HG03025 (cell line): ENCODE data around the gene TMEM191C.
"Not testable (repeated sequence)": the region's sequence is repeated elsewhere in the genome, so short reads cannot be mapped to it uniquely, and the experiment has no call there.

Source experiments
- ATAC-seq: cut with Tn5 transposase; IDR thresholded peaks from one replicate; pipeline ENCODE4 v1.9.1; 2021; ENCODE audit warnings: mild to moderate bottlenecking, moderate library complexity; ENCODE audit not compliant: unreplicated experiment, low FRiP score

The TMEM191C gene

DNA sequence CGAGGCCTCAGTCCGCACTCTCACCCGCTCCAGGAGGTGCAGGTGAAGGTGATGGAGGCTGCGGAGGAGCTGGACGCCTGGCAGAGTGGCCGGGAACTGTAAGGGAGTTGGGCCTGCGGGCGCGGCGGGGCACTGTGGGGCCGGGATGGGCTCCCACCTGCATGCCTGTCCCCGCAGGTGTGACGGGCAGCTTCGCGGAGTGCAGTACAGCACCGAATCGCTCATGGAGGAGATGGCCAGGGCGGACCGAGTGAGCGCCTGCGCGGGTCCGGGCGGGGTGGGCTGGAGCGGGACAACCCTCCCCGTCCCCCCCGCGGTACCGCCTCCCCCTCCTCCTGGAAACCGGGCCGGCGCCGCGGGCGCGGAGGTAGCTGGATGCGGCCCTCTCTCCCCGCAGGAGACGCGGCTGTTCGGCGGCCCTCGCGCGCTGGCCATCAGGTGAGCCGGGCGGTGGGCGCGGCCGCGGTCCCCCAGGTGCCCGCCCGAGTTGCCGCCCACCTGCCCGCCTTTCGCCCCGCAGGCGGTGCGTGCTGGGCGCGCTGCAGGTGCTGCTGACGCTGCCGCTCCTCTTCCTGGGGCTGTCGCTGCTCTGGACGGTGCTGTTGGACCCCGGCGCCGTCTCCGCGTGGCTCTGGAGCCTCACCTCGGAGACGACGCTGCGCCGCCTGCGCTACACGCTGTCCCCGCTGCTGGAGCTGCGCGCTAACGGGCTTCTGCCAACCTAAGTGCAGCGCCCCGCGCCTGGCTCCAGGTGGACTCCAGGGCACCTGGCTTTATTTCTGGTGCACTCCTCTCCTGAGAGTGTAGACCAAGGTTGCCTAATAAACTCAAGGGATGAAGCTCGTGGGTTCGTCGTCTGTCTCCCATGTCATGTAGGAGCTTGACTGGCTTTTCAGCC is 2.2 kb downstream of the TMEM191C start:
- ATAC-seq = not testable (repeated sequence)

DNA sequence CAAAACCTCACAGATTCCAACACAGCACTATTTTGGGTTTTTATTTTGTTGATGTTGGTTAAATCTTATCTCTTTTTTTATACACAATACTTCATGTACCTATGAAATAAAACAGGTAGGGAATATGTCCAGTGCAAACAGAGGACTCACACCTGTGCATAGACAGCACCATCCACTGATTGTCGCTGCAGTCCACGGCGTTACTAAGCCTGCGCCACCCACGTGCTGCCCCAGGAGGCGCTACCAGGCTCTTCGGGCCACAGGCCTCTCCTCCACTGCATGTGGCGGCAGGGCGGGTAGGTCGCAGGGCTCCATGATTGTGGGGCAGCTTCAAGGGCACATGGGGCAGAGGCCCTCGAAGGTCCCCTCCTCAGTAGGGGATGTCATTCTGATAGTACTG is 5.8 kb downstream of the TMEM191C start:
- not testable (repeated sequence) for ATAC-seq

DNA sequence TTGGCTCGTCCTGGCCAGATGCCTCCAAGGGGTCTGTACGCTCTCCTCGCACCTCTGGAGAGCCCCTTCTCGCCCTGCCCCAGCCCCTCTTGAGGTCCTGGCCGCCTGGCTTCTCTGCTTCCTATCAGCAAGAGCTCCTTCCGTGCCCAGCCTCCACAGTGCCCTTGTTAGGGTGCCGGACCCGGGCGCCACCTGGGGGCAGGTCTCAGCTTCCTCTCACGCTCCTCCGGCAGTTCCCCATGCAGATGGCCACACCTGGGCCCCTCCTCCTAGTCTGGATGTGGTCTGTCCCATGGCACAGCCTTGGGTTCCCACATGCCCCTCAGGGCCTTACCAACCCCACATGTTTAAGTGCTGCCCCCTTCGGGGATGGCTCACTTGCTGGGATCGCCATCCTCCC is 6.5 kb downstream of the TMEM191C start:
- ATAC-seq = not testable (repeated sequence)

DNA sequence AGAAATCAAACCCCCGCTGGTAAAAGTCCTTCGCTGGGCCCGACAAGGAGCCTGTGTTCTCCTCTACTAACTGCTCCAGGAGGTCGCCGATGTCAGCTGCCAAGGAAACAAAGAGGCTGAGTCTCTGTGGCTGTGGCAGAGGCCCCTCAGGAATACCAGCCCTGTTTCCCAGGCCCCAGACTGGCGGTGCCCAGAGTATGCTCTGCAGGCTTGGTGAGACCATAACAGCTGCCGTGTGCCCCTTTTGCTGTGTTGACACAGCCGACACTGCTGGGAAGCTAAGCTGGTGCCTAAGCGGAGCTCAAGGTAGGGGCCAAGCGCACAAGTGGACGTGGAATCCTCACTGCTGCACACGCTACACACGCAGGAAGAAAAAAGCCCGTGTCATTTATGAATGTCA is 16.9 kb downstream of the TMEM191C start:
- ATAC-seq = not testable (repeated sequence)

DNA sequence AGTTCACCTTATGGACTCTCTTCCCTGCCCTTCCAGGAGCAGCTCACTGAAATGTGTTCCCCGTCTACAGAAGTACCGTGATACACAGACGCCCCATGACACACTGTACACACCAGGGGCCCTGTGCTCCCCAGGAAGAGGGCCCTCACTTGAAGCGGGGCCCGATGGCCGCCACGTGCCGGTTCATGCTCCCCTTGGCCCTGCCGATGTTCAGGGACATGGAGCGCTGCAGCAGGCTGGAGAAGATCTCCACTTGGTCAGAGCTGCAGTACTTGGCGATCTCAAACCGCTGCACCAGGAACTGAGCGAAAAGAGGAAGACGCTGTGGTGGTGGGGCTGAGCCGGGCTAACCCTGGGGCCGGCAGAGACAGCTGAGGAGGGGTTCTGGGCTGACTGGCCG is 20.5 kb downstream of the TMEM191C start:
- ATAC-seq = not testable (repeated sequence)

DNA sequence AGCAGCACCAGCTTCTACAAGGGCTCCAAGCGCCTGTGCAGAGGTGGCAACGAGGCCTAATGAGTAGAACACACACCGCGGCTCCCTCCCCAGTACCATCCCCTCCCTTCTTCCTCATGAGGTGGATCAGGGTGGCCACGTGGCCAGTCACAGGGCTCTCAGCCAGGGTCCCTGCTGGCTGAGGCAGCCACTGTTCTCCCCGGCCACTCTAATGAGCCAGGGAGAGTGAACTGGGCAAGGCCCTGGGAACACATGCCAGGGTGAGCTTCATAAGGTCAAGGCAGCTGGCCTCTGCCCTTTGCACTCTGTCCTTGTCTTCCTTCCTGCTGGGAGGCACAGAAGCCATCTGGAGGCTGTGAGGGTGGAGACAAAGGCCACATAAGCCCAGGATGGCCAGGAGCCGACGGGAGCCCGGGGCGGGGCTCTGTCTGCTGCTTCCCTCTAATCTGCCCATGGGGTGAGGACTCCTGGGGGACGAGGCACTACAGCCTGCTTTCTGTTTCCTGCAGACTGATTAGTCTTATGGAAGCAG is 22.0 kb downstream of the TMEM191C start:
- not testable (repeated sequence) for ATAC-seq

DNA sequence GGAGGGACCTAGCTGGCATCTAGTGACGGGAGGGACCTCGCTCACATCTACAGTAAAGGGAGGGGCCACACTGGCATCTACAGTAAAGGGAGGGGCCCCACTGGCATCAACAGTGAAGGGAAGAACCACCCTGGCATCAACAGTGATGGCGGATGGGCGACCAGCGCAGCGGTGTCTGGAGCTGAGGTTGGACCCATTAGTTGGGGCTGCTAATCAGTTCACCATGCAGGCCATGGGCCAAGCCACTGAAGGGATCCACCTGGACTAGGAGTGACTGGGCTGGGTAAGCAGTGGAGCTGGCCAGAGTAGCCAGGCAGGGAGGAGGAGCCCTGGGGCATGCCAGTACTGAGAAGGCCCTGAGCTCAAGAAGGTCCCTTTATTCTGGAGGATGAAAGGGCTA is 23.4 kb downstream of the TMEM191C start:
- not testable (repeated sequence) for ATAC-seq

DNA sequence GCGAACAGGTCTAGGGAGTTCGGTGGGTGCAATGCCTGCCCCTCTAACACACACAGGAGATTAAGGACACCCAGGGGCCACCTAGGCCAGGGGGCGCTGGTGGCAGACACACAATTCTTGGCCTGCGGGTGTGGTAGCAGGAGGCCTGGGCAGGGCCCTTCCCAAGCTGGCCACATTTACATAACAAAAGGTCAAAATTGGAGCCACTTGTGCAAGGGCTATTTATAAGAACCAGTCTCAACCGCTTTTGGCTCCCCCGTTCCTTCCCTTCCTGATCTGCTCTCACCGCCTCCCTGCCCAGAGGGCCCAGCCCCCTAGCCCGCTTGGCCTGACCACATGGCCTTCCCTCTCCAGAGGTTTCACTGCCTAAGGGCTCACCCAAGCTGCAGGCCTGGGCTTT is 25.1 kb downstream of the TMEM191C start:
- ATAC-seq = not testable (repeated sequence)

DNA sequence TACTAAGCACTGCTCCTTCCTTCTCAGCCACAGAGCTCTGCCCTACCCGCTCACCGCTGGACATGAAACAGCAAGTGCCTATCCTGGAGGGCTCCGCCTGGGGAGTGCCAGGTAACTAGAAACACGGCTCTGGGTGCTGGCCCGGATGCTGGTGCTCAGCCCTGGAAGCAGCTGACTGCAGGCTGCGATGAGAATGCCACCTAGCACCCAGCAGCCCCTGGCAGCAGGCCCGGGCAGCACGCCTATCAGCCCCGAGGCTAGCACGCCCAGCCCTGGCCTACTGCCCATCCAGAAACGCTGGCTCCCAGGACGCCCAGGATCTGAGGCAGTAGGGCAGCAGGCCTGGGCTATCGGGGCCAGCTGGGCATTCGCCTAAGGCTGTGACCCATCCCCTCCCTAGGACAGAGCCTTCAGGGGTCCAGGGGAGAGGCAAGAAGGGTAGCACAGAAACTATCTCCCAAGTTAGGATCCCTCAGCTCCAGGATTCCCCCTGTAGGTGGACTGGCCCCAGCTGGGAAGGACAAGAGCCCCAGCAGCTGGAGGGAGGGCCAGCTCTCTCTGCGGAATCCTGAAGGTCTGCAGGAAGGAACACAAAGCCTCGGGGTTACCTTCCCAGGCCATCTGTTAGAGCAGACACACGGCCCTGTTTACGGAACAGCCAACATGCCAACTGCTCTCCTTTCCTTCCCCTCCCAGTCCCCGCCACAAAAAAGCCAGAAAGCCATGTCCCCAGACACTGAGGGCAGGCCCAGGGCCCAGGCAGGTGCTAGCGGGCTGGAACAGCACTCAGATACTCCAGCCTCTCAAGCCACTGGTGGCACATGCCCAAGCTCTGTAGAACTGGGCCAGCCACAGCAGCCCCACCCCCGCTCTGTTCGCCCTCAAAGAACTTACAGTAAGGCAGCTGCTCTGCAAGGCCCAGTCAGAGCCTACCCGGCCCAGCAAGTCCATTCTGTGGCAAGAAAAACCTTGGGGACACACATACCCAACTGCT is 26.9 kb downstream of the TMEM191C start:
- ATAC-seq = not testable (repeated sequence)

DNA sequence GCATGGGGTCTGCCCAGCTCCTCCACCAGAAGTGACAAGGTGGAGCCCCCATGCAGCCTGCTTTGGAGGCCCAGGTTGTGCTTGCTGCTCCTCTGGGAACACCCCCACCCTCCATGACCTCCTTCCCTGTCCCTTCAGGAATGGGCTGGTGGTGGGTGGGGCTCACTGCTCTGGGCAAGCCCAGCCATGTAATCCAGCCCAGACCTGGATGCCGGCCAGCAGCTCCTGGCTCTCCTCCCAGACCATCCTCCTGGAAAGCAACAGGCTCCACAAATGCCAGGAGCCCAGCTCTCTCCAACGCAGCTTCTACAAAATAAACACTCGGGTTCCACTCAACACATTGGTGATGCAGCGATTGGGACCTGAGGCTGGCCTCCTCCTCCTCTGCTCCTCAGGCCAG is 30.8 kb downstream of the TMEM191C start:
- not testable (repeated sequence) for ATAC-seq

DNA sequence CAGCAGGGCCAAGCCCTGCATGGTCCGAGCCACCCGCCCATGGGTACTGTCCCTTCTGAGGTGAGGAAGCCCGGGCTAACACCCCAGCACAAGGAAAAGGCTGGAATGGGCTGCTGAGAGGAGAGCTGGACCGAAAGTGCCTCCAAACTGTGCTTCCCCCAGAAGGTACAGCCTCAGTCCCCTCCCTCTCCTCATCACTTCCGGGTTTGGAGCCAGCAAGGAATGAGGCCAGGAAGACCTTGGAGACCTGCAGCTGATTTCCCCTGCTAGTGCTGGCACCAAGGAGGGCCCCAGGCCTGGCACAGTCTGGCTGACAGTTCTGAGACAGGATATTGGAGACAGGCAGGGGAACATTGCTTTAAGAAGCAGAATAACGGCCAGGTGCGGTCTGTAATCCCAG is 31.3 kb downstream of the TMEM191C start:
- ATAC-seq = not testable (repeated sequence)

DNA sequence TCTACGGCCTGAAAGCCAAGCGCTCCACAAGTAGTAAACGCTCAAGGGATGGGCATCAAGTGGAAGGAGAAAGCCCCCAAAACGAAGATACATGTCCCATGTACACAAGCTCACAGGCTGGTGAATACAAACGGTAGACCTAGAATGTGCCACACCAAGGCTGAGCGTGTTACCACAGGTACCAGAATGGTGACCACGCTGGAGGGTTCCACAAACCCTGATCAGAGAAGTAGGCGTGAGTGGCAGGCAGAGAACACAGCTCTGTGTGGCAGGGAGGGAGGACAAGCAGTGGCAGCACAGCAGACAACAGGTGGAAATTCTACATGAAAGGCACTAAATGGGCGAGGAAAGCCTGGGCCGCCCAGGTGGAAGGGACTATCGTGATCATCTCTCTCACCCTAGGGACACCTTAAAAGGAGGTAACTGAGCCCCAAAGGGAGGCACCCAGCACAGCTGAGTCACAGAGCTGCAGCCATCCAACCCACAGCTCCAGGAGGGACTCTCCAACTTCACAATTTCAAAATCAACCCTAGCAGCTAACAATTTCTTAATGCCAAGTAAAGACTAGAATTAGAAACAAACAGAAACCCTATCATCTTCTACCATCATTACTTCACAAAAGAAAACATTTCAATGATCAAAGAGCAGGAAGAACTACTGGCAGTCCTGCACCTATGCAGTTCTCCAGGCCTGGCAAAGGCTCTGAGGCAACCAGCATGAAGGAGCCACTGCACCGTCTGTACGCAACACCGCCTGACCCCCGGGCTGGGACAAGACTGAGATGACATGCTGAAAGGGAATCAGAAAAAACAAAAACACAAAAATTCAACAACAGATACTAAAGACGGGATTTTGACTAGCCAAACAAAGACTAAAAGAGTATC is 32.7 kb downstream of the TMEM191C start:
- not testable (repeated sequence) for ATAC-seq

DNA sequence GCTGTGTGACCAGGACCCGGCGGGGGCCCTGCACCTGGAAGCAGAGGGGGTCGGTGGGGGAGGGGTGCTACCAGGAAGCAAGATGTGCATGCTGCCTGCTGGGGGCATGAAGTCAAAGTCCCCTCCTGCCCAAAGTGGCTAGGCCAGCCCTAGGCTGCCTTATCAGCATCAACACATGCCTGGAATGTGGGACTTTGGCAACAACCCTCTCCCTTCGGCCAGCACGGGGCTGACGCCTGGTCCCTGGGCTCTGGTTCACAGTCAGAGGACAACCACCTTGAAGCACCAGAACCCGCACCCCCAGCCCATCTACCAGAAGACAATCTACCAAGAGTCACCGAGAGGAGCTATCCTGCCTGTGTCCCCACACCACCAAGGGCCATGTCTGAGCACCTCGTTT is 43.2 kb downstream of the TMEM191C start:
- not testable (repeated sequence) for ATAC-seq

DNA sequence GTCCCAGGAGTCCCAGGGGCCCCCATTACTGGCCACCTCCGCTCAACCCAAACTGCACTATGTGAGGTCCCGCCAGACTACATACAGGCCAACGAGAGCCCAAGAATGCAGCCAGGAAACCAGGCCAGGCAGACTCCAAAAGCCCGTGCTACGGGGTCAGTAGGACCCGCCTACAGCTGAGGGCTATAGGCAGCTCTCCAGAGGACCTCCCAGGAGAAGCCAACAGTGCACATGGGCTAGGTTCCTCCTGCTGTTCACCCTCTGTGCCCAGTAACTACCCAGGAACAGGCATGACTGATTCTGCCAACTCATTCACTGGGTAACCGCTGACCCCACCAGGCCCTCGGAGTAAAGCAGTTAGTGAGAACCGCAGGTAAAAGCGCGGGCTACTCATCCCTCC is 44.8 kb downstream of the TMEM191C start:
- ATAC-seq = not testable (repeated sequence)

DNA sequence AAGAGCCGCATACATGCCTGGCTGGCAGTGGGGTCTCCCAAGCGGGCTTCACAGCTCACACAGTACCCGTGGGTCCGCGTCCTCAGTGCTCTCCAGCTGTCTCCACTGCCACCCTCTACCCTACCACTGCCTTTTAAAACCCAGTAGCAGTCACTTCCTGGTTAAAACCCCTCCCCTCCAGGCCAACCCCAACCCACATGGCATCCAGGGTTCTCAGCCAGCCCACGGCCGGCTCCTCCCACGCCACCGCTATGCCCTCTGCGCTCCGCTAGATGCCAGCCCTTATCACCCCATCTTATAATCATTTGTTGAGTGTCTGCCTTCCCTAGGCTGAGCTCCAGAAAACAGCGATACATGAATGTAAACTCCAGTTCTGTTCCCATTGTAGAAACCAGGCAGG is 46.9 kb downstream of the TMEM191C start:
- ATAC-seq = not testable (repeated sequence)

DNA sequence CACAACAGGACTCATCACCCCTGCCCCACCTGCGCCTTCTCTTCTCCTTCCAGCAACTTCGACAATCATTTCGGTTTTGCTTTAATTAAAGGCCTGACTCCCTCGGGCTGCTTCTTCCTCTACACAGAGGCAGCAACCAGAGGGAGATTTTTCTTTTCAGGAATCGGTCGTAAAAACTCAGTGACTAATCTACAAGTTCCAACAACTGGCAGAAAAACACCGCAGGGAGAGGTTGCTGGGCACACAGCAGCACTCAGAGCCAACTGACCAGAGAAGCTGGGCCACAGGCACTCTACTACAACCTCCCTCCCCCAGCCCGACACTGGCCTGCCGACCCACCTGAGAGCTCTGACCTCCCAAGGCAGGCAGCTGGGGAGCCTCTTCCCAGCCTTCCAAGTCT is 48.0 kb downstream of the TMEM191C start:
- ATAC-seq = not testable (repeated sequence)

DNA sequence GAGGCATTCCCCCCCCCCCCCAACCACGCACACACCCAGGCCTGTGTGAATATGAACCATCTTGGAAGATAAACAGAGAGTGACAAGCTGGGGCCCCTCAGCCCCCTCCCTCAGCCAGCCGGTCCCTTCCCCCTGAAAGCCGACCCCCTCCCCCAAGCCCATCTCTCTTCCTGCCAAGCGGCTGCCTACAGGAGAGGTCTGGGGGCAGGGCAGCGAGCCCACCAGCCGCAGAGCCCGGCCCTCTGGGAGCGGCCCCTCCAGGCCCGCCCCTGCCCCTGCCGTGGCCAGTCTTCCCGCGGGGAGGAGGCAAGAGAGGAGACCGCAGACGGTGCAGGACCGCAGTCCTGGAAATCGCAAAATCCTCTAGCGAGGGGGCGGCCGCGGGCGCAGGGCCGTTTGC is 49.3 kb downstream of the TMEM191C start:
- not testable (repeated sequence) for ATAC-seq

DNA sequence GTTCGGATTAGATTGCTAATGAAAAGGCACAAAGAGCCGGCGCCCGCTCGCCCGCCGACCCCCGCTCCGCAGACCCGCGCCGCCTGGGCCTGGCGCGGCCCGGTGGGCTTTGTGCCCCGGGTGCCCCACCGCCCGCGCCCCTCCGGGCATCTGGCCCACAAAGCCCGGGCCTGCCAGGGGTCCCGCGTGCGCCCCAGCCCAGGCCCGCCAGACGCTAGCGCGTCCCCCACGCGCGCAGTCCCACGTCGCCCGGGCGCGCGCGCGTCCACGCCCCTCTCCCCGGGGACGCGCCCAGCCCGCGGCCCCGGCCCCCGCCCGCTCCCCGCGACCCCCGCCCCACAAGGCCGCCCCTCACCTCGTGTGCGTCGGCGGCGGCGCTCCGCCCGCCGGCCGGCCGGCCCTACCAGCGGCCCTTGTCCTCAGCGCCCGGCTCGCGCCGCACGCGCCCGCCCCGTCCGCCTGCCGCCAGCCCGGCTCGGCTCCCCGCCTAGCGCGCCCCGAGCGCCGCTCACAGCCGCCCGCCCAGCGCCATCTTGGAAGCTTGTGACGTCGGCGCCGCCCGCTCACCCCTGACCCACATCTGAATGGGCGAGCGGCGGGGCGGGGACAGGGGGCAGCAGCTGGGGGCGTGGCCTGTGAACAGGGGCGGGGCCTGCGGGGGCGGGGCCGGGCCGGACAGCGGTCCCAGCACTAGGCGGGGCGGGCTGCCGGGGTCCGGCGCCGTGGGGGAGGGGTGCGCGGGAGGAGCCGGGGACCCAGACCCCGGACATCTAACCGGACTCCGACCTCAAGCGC is 50.0 kb downstream of the TMEM191C start:
- not testable (repeated sequence) for ATAC-seq
